Esophagus squamous epithelium (tissue), 4 donors: ENCODE measurements around the gene XPNPEP1.

Experiments used
- CTCF ChIP-seq, 6 experiments: fragments of 450-650 bp in 4 of 6; fragments of 200-600 bp in 2 of 6; sonication (generic) in 2 of 6; IDR thresholded peaks; one replicate each; pipeline ENCODE4 v1.5.1; 2016 to 2019; ENCODE audit warnings: antibody characterized with exemption in 6 of 6, mild to moderate bottlenecking in 4 of 6, moderate library complexity in 4 of 6
- POLR2A ChIP-seq, 4 donors: fragments of 450-650 bp; IDR thresholded peaks; one replicate each; pipeline ENCODE4 v1.6.1; 2017; ENCODE audit warnings: antibody characterized with exemption in 4 of 4, mild to moderate bottlenecking in 4 of 4, moderate library complexity in 3 of 4

GRCh38 chr10:109881769-109882057 is 41.6 kb downstream of the XPNPEP1 start:
- TF ChIP-seq POLR2A (IDR thresholded peaks at IDR 0.05) (no peak), CTCF (IDR thresholded peaks at IDR 0.05) (no peak)
